DMS79 treated with DMSO at 0.1 percent for 48 hours (cell line): Measurements from ENCODE around the gene ISY1.

Source experiments
- DNase-seq: peaks from one replicate; lab custom pipeline; 2025; lab: John Stamatoyannopoulos, UW

The ISY1 gene

GRCh38 chr3:129087138-129087702 is 73.6 kb downstream of the ISY1 start:
- no peak for DNase-seq

- DNase-seq = no peak
These were observed 75.0 kb downstream of the ISY1 start for GRCh38 chr3:129085818-129086217.

DNA sequence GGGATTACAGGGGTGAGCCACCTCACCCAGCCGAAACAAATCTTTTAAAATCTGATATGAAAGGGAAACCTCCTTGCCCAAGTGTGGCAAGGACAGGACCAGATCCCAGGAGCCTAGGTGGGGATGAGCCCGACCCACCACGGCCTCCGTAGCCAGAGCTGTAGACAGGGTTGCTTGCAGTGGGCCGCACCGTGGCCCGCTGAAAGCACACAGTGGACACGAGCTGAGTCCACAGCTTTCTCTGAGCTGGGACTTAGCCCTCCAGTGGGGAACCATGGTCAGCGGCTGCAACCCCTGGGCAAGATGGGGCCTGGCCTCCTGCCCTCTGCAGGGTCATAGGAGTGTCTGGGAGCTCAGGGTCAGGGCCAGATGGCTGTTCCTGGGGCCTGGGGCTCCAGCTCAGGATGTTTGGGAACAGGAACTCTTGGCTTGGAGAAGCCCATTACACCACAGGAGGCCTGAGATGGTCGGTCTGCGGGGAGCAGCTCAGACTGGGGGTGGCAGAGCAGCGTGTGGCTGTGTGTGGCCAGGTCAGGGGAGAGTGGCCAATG is 75.6 kb downstream of the ISY1 start:
- DNase-seq = no peak

GRCh38 chr3:129084501-129084900 is 76.4 kb downstream of the ISY1 start:
- no peak for DNase-seq

GRCh38 chr3:129082026-129082425 is 78.8 kb downstream of the ISY1 start:
- DNase-seq = no peak

DNA sequence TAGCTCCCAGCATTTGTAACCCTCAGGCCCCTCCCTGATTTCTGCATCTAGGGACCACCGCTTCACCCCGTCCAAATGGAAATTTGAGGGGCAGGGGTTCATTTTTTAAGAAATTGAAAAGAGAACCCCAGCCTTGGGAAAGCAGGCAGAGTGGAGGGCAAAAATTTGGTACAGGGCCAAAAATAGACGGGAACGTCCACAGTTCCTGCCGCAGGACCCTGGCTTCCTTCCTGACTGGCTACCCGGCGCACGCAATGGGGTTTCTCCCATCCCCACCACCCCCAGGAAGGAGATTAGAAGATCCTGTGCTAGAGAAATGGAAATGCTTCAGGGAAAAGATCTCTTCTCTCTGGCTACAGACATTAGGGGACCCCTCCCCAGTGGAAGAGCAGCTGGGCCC is 79.4 kb downstream of the ISY1 start:
- no peak for DNase-seq

DNA sequence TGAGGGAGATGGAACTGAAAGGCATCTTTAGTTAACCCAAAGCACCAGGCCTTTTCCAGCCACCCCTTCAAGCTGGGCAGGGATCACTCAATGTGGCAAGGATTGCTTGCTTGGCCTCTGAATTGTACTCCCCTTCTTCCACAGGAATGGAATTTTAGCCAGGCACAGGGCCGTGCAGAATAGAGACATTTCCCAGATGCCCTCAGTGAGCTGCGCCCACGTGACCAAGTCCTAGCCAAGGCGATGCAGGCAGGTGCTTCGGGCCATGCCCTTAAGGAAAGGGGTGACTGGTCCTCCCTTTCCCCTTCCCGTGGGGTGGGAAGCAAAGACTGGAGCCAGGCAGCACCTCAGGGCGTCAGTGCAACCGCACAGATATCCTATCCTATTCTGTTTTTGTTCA is 82.4 kb downstream of the ISY1 start:
- DNase-seq = no peak
